Suppressor macrophage treated with lipopolysaccharide for 1 hour (primary cell): ENCODE results near the gene PGLYRP3.

Source experiments
- DNase-seq, 3 donors: peaks; one replicate each; pipeline ENCODE4 v3.0.0-alpha.2; 2020 to 2022

Gene PGLYRP3

DNA sequence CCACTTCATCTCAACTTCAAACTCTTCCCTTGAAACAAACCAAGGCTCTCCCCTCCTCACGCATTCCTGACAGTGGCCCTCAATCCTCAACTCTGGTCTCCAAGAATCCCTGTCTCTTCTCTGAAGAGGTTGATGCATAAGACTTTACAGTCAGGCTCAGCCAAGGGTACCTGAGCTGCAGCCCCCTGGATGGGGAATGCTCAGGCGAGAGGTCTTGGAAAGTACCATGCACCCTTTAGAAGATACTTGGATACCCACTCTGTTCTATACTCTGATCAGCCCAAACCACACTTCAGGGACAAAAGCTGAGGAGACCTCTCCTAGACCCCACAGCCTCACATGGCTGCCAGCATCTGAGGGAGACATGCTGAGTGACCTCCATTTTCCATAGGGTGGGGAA lies 536 bp upstream of the PGLYRP3 start:
- no peak for DNase-seq

DNA sequence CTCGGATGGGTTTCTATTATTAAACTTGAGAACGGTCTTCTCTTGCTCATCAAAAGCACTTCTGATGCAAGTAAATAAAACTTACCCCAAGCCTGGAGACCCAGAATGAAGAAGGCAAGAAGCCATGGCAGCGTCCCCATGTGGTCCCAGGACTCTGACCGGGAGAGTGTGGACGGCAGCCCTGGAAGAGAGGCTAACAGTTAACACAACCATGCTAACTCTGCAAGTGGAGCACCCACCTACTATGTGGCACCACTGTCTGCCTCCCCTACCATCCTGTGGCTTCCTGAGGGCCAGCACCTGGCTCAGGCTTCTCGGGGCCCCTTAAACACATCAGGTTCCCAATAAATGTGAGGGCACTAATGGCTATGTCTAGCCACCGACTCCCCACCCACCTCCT lies 2.2 kb downstream of the PGLYRP3 start:
- DNase-seq = peak in 1 of 3 donors; percentile 26

DNA sequence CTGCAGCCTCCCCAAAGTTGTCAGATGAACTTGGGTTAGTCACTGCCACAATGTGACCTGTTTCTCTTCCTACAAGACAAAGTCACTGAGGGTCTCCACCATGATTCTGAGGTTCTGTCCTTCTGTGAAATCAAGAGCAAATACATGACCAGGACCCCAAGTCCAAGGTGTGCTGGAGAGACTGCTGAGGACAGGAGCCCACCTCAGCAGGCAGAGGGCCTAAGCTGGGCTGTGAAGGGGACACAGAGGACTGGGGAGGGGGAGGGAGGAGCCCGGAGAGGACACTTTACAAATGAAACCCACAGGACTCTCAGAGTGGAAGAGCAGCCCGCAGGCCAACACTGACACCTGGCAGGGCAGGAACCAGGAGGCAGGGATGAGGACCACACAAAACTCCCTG lies 3.3 kb downstream of the PGLYRP3 start:
- DNase-seq = no peak

GRCh38 chr1:153308540-153308939 lies 4.2 kb downstream of the PGLYRP3 start:
- no peak for DNase-seq

DNA sequence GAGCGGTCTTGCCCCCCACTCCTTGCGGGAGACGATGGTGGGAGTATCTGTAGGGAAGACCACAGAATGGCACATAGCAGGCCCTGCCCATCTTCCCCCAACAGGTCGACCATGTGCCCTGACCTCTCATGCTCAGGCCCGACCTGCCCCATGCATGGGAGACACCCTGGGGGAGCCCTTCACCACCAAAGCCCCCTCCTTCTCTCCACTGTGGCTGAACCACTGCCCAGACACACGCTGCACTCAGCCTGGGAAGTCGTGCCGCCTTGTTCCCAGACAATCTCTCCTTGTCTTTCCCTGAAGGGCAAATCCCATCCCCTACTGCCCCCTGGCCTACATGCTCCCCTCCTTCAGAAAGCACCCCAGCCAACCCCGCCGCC lies 5.5 kb downstream of the PGLYRP3 start:
- DNase-seq = no peak

DNA sequence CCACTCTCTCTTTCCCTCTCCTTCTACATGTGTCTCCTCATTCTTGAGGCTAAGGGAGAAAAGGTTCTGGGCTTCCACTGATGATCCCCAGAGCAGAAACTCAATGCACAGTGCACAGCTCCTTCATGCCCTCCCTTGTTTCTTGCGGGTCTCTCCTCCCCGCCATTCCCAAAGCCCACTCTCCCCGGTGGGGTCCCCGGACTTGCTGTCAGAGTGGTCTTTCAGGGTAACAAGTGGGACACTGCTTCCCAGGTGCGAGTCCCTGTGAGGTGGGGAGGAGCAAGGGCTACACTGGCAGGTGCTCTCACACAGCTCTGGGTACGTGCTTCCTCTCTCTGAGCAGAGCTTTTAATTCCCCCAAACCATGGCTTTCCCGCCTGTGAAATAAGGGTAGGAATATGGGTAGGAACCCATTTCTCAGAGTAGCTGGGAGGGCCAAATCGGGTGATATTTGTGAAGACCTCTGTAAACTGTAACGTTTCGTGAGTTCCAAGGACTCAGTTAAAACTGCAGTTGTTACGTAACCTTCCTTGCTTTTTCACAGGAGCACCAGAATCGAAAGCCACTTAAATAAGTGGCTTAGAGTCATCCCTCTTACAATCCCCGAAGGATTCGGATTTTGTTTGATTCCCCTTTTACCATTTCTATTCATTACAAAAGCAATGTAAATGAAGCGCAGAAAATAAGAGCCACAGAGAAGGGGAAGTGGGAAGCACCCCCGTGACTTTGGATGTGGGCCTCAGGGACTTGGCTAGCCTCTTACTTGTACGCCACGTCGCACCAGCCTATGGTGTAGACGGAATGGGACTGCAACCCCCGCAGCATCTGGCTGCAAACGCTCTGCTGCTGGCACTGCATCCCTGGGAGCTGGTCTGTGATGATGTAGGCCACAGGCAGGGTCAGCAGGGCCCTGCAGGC lies 6.2 kb downstream of the PGLYRP3 start:
- DNase-seq = peak; percentile 48 to 49 (median 49)

GRCh38 chr1:153305682-153306081 lies 7.1 kb downstream of the PGLYRP3 start:
- no peak for DNase-seq

DNA sequence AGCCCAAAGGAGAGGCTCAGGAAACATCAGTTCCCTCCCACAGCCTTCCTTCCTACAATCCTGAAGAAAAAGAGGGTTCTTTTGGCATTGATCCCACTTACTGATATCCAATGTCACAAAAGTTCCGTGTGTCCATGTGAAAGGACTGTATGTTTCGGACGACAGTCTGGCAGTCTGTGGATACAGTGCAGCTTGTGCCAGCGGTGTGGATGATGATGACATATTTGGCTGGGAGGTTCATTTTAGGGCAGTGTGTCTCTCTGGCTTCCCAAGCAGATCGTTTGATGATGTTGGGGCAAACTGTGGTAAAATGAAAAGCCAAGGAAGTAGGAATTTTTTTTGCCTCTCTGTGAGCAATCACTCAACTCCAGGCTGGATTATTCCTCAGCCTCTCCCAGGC lies 10.4 kb downstream of the PGLYRP3 start:
- DNase-seq = no peak

- no peak for DNase-seq
These were observed 18.9 kb downstream of the PGLYRP3 start for GRCh38 chr1:153293851-153294250.

GRCh38 chr1:153293480-153293775 lies 19.3 kb downstream of the PGLYRP3 start:
- no peak for DNase-seq

DNA sequence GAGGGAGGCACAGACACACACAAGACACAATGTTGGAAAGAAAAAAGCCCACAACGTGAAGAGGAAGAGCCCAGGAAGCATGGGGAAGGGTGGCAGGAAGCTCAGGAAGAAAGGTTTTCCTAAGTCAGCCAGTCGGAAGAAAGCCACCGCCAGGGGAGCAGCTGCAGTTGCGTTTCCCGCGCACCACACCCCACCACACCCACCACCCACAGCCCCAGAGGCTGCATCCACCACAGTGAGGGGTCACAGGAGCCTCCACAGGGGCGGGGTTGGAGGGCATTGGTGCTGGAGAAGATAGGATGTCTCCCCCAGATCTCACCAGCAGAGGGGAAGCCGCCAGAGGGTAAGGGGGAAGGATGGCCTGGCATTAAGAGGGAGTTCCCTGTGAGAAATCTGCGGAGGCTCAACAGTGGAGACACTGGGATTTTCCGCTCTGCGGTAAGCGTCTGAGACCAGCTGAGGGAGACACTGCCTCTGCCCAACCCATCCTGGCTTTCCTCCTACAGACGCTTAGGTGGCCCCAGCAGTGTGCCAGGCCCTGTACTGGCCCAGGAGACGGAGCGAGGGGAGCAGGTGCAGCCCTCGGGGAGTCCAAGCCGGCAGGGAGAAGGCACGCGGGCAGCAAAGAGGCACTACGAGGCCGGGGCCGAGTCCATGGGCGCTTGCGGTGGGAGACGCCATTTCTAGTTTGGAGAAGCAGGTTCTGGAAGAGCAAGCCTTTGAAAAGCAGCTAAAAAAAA lies 19.8 kb downstream of the PGLYRP3 start:
- peak; percentile 42 to 66 (median 48) for DNase-seq

DNA sequence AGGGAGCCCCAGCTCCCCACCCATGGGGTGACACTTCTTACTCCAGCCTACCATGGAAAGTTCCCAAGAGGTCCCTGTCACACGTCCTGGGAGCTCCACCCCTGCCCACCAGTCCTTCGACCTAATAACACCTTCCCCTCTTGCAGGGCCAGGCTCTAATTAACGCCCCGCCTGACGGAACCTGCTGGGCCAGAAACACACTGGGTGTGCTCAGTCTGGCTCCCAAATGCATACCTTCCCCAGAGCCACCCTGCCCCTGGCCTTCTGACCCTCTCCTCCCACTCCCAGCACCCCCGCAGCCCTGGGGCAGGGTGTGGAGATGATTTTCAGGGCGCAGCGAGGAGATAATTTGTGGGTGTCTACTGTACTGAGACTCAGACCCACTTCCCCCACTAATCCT lies 20.6 kb downstream of the PGLYRP3 start:
- no peak for DNase-seq

DNA sequence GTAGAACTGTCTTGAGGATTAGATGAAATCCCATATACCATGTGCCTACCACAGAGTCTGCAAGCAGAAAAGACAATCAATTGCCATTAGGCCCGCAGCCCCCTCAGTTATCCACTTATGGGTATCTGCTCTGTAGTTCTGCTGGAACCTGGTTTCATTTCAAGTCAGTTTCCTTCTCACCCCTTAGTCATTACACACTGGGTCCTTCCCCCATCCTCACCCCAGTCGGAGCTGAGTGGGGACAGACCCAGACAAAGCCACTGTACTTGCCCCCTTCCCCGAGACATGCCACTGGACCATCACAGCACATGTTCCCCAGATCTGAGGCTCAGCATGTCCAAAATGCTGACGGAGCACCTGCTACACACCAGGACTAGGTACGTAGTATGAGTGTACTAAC lies 21.2 kb downstream of the PGLYRP3 start:
- DNase-seq = no peak

GRCh38 chr1:153288634-153289275 lies 24.0 kb downstream of the PGLYRP3 start:
- DNase-seq = peak; percentile 28 to 67 (median 51)

GRCh38 chr1:153277852-153278251 lies 34.9 kb downstream of the PGLYRP3 start:
- DNase-seq = peak; percentile 38 to 48 (median 47)

DNA sequence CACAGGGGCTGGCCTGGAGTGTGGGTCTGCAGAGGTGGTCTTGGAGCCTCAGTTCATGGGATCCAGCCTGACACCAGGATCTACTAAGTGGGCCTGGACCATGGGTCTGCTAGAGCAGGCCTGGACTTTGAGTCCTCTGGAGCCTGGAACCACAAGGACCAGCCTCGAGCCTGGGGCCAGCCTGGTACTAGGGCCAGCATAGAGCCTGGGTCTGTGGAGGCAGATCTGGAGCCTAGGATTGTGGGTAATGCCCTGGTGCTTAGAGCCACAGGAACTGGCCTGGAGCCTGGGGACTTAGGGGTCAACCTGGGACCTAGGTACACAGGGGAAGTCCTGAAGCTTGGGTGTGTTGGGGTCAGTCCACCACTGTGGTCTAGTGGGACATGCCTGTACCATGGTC lies 40.6 kb downstream of the PGLYRP3 start:
- DNase-seq = no peak

- DNase-seq = no peak
These were observed 41.0 kb downstream of the PGLYRP3 start for GRCh38 chr1:153271711-153272110.

- no peak for DNase-seq
These were observed 47.3 kb downstream of the PGLYRP3 start for GRCh38 chr1:153265457-153265856.

DNA sequence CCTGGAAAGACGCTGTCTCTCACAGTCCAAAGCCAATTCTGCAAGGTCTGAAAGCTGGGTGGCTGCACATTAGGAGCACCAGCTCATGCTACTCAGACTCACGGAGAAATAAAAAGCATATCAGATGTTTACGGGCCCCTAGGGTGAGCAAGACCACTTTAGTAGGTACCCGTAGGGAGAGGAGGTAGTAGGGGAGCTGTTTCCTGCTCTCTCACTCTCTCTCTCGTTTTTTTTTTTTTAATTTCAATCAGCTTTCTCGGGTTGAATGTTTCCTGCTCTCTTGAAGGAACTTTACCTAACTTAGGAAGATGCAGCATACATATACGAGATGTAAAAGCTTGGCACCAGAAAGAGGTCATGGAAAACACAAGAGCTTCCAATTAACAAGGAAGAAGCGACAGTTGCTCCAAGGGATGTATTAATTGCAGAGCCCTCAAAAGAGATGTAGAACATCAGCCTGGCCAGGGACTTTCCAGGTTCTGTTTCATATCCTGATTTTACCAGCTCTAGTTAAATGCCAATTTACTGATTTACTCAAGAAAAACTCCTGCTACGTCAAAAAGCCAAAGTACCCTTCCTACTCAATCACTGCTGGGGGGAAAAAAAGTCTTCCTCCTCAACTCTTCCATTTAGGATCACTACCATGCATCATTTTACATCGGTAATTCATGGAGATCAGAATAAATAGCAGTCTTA lies 50.1 kb downstream of the PGLYRP3 start:
- peak; percentile 67 to 81 (median 74) for DNase-seq

DNA sequence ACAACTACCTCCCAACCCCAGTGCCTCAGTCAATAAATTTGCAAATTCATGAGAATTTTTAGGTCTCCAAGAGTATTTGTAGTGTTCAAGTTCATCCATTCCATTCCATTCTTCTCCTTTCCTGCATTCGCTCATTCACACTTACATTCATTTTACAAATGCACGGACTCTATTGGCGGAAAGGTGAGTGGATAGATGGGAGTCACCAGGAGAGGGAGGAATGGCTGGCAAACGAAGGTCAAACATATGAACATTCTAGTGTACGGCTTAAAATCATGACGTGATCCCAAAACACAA lies 50.7 kb downstream of the PGLYRP3 start:
- DNase-seq = no peak

- DNase-seq = peak; percentile 29 to 63 (median 49)
These were observed 51.3 kb downstream of the PGLYRP3 start for GRCh38 chr1:153261281-153262069.

GRCh38 chr1:153260585-153261280 lies 52.0 kb downstream of the PGLYRP3 start:
- DNase-seq = peak; percentile 48 to 54 (median 53)
